ENCODE data around the gene ATP2C2. TPM values are rescaled to one million over a fixed set of nuclear protein-coding genes. Genes with fewer than 3 reads are reported as not detected.
A peak's percentile ranks its signal among the peaks of the same experiment; 100 is the strongest.

Gene ATP2C2
- total RNA-seq, 4 donors from 2014 or later, result 1.1 to 25.8 (median 5.6) TPM

DNA sequence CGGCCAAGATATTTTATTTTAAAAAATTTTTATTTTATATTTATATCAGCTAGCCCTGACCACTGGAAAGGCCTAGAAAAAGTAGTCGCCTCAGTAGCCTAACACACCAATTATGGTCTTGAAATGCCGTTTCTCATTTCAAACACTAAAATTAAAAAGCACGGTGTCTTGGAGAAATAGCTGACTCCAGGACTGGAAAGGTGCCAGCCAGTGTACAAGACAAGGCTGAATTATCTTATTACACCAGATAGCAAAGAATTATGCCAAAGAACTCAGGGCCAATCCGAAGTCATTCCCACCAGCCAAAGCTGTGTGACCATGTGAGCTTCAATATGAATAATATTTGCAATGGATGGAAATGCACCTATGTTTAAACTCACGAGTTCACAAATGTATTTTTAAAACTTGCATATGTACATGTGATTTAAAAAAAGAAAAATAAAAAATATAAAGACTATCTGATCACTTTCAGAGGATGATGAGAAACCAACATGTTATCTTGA lies 19.9 kb upstream of the ATP2C2 start:
- Histone ChIP-seq H3K4me1 (no peaks in the 10 kb centered on the region), H3K4me3 (no peak overlapping the region), H3K27me3 (peaks cover 0 to 7% (median 0%) of the 10 kb centered on the region in 4 donors), H3K27ac (no peak overlapping the region), H3K36me3 (no peaks in the 10 kb centered on the region), H3K9me3 (no peaks in the 10 kb centered on the region)
- TF ChIP-seq, protein P1, sequence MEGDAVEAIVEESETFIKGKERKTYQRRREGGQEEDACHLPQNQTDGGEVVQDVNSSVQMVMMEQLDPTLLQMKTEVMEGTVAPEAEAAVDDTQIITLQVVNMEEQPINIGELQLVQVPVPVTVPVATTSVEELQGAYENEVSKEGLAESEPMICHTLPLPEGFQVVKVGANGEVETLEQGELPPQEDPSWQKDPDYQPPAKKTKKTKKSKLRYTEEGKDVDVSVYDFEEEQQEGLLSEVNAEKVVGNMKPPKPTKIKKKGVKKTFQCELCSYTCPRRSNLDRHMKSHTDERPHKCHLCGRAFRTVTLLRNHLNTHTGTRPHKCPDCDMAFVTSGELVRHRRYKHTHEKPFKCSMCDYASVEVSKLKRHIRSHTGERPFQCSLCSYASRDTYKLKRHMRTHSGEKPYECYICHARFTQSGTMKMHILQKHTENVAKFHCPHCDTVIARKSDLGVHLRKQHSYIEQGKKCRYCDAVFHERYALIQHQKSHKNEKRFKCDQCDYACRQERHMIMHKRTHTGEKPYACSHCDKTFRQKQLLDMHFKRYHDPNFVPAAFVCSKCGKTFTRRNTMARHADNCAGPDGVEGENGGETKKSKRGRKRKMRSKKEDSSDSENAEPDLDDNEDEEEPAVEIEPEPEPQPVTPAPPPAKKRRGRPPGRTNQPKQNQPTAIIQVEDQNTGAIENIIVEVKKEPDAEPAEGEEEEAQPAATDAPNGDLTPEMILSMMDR (IDR thresholded peaks at IDR 0.05), result no peak
- no peak for TF ChIP-seq POLR2A (IDR thresholded peaks at IDR 0.05)
- 66 to 72% methylated on average over 6 of the region's 6 CpGs for WGBS, 2 donors
- DNase-seq, result no peak
- intact Hi-C loops (cut with DNase I), result no loop called here

DNA sequence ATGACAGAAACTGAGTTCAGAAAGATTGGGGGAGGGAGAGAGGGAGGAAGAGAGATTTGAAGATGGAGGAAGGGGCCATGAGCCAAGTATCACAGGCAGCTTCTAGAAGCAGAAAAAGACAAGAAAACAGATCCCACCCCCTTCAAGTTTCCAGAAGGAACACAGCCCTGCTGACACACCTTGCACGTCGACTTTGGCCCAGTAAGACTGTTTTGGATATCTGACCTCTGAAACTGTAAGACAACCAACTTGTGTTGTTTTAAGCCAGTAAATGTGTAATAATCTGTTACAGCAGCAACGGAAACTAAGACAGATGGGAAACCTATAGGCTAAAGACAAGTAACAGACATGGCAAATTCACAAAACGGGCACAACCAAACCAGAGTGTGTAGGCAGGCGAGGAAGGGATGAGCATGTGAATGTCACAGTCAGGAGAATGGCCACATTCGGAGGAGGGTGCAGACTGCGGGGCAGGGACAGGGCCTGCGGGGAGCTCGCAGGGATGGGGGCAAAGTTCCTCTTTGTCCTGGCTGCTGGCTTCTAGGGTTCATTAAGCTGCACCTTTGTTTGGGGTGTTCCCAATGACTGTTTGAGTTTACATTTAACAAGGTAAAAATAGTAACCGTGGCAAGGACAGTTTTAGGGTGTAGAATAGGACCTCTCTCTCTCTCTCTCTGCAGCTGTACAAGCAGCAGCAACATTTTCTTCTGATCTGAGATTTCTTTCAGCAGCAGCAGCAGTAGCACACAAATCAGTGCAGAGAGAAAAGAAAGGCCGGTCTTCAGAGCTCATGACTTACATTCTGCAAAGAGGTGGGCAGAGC lies 18.3 kb upstream of the ATP2C2 start:
- TF ChIP-seq POLR2A (IDR thresholded peaks at IDR 0.05), result no peak
- Histone ChIP-seq H3K4me3 (no peak overlapping the region), H3K27me3 (peaks cover 0 to 7% (median 0%) of the 10 kb centered on the region in 4 donors), H3K36me3 (no peaks in the 10 kb centered on the region), H3K9me3 (no peaks in the 10 kb centered on the region), H3K4me1 (peaks cover 0 to 13% (median 0%) of the 10 kb centered on the region in 3 donors), H3K27ac (no peak overlapping the region)
- DNase-seq, result no peak
- intact Hi-C loops (cut with DNase I), result no loop called here
- WGBS, 2 donors, result 80 to 88% methylated on average over 11 of the region's 11 CpGs

DNA sequence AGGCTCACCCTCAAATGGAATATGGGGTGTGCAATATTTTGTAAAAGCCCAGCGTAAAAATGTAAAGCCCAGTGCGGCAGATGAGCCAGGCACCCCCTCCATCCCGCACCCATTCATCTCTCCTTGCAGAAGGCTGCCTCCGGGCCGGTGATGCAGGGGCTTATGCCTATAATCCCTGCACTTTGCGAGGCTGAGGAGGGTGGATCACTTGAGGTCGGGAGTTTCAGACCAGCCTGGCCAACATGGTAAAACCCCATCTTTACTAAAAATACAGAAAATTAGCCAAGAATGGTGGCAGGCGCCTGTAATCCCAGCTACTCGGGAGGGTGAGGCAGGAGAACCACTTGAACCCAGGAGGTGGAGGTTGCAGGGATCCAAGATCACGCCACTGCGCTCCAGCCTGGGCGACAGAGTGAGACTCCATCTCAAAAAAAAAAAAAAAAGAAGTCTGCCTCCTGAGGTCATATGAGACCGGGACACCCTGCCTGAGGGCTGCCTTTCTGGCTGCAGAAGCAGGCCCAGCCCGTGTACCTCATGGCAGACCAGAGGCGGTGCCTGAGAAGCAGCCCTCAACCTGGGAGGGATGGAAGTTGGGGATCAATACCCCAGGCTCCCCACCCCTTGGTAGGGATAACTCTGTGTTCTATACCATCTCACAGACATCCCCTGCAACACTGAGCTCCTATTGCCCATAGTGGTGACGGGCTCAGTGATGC lies 17.5 kb upstream of the ATP2C2 start:
- TF ChIP-seq, protein P1 (IDR thresholded peaks at IDR 0.05), result no peak
- no peak for TF ChIP-seq POLR2A (IDR thresholded peaks at IDR 0.05)
- no peak overlapping the region for H3K27ac ChIP-seq
- WGBS, 2 donors, result 81 to 84% methylated on average over 11 to 12 of the region's 16 CpGs
- DNase-seq, result no peak
- no peaks in the 10 kb centered on the region for H3K9me3 ChIP-seq
- H3K27me3 ChIP-seq, result peaks cover 0 to 7% (median 0%) of the 10 kb centered on the region in 4 donors
- intact Hi-C loops (cut with DNase I), result no loop called here
- H3K36me3 ChIP-seq, result no peaks in the 10 kb centered on the region
- peaks cover 0 to 14% (median 0%) of the 10 kb centered on the region in 3 donors for H3K4me1 ChIP-seq
- no peak overlapping the region for H3K4me3 ChIP-seq

DNA sequence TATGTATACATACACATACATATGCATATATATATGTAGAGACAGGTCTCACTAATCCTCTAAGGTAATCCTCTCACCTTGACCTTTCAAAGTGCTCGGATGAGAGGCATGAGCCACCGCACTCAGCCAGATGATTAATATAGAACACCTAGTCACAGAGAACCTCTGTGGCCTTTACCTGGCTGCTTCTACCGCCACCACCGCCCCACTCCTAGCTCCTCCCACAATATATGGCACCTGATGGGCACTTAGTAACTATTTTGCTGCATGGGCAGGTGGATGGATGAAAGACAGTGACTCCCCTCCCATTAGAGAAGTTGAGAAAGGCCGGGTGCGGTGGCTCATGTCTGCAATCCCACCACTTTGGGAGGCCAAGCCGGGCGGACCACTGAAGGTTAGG lies 16.7 kb upstream of the ATP2C2 start:
- no peak for DNase-seq
- no peak for TF ChIP-seq POLR2A (IDR thresholded peaks at IDR 0.05)
- TF ChIP-seq, protein P1 (IDR thresholded peaks at IDR 0.05), result no peak
- WGBS, 2 donors, result 64 to 89% methylated on average over 4 to 6 of the region's 8 CpGs
- Histone ChIP-seq H3K9me3 (no peaks in the 10 kb centered on the region), H3K4me3 (no peak overlapping the region), H3K36me3 (no peaks in the 10 kb centered on the region), H3K27me3 (peaks cover 0 to 4% (median 0%) of the 10 kb centered on the region in 4 donors), H3K27ac (no peak overlapping the region), H3K4me1 (peaks cover 4 to 22% (median 7%) of the 10 kb centered on the region in 3 donors)
- intact Hi-C loops (cut with DNase I), result no loop called here

DNA sequence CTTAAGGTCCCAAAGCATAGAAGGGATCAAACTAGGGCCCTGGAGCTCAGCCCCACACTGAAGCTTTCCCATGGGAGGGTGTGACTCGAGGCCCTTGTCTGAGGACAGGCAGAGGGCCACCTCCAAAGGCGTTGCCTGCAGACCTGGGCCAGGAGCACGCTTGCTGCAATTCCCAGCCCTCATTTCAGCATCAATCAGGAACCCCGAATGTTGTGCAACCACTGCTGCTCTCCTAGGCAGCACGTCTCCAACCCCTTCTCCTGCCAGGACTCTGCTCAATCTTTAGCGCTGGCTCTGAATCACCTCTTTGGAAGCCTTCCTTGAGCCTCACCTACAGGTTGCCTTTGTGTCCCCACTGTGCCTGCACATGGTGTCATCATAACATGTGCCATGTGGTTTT lies 14.0 kb upstream of the ATP2C2 start:
- intact Hi-C loops (cut with DNase I), result no loop called here
- no peaks in the 10 kb centered on the region for H3K27me3 ChIP-seq
- DNase-seq, result no peak
- 25 to 30% methylated on average over 6 of the region's 6 CpGs for WGBS, 2 donors
- no peaks in the 10 kb centered on the region for H3K36me3 ChIP-seq
- TF ChIP-seq, protein P1 (IDR thresholded peaks at IDR 0.05), result no peak
- no peak for TF ChIP-seq POLR2A (IDR thresholded peaks at IDR 0.05)
- H3K9me3 ChIP-seq, result no peaks in the 10 kb centered on the region
- H3K4me3 ChIP-seq, result no peak overlapping the region
- H3K27ac ChIP-seq, result peak overlapping the region in 3 of 4 donors; percentile 16 to 60 (median 37)
- peaks cover 4 to 32% (median 13%) of the 10 kb centered on the region in 3 donors for H3K4me1 ChIP-seq

Measured in esophagus squamous epithelium (tissue), 5 donors.